H9 (cell line): ENCODE measurements around the gene DCC. TPM values are rescaled to one million over a fixed set of nuclear protein-coding genes. Genes with fewer than 3 reads are reported as not detected.

ENCODE experiments used
- DNase-seq: peaks from one replicate; pipeline ENCODE4 v3.0.0-alpha.2; 2017
- H2AFZ ChIP-seq: one replicate; pipeline ENCODE4 v1.6.1; 2013; ENCODE audit warnings: mild to moderate bottlenecking, low read length, control low read depth, moderate library complexity
- H2AK5ac ChIP-seq: 2 replicates; pipeline ENCODE4 v1.6.1; 2013; ENCODE audit warnings: low read length, control low read depth, mixed read lengths; ENCODE audit not compliant: insufficient read length
- H2BK120ac ChIP-seq: one replicate; pipeline ENCODE4 v1.6.1; 2013; ENCODE audit warnings: low read depth, mild to moderate bottlenecking, low read length, control low read depth, inconsistent platforms; ENCODE audit not compliant: poor library complexity, severe bottlenecking
- H2BK12ac ChIP-seq: 2 replicates; pipeline ENCODE4 v1.6.1; 2013; ENCODE audit warnings: low read length, control low read depth, mixed read lengths, low read depth; ENCODE audit not compliant: insufficient read length
- H2BK15ac ChIP-seq: 2 replicates; pipeline ENCODE4 v1.6.1; 2013; ENCODE audit warnings: low read depth, low read length, control low read depth
- H2BK20ac ChIP-seq: one replicate; pipeline ENCODE4 v1.6.1; 2013; ENCODE audit warnings: low read depth, mild to moderate bottlenecking, low read length, control low read depth, inconsistent platforms; ENCODE audit not compliant: poor library complexity, severe bottlenecking
- H2BK5ac ChIP-seq: 2 replicates; pipeline ENCODE4 v1.6.1; 2013; ENCODE audit warnings: low read length, control low read depth, mixed read lengths; ENCODE audit not compliant: insufficient read length
- H3K14ac ChIP-seq: 2 replicates; pipeline ENCODE4 v1.6.1; 2013; ENCODE audit warnings: low read length, control low read depth; ENCODE audit not compliant: insufficient read depth
- H3K18ac ChIP-seq: 2 replicates; pipeline ENCODE4 v1.6.1; 2013; ENCODE audit warnings: low read depth, mild to moderate bottlenecking, mixed read lengths, low read length, control low read depth; ENCODE audit not compliant: insufficient read length
- H3K23ac ChIP-seq: 2 replicates; pipeline ENCODE4 v1.6.1; 2013; ENCODE audit warnings: low read length, control low read depth, mixed read lengths, low read depth; ENCODE audit not compliant: insufficient read length
- H3K23me2 ChIP-seq: 2 replicates; pipeline ENCODE4 v1.6.1; 2013; ENCODE audit warnings: low read depth, mild to moderate bottlenecking, mixed read lengths, low read length, control low read depth; ENCODE audit not compliant: insufficient read length, poor library complexity, severe bottlenecking
- H3K27ac ChIP-seq: 2 replicates; pipeline ENCODE4 v1.5.1; 2013; ENCODE audit warnings: low read length, control low read depth, mixed read lengths, low read depth; ENCODE audit not compliant: insufficient read length
- H3K27me3 ChIP-seq: 2 replicates; pipeline ENCODE4 v1.6.1; 2013; ENCODE audit warnings: low read length, control low read depth, inconsistent platforms; ENCODE audit not compliant: insufficient read depth
- H3K4ac ChIP-seq: 2 replicates; pipeline ENCODE4 v1.6.1; 2013; ENCODE audit warnings: low read depth, mild to moderate bottlenecking, control low read depth, inconsistent platforms, low read length, moderate library complexity
- H3K4me1 ChIP-seq: 2 replicates; pipeline ENCODE4 v1.6.1; 2013; ENCODE audit warnings: low read length, control low read depth, inconsistent platforms; ENCODE audit not compliant: insufficient read depth
- H3K4me2 ChIP-seq: 2 replicates; pipeline ENCODE4 v1.6.1; 2013; ENCODE audit warnings: low read length, control low read depth, mixed read lengths; ENCODE audit not compliant: insufficient read length, insufficient read depth
- H3K56ac ChIP-seq: 2 replicates; pipeline ENCODE4 v1.6.1; 2013; ENCODE audit warnings: low read depth, mild to moderate bottlenecking, mixed read lengths, low read length, control low read depth; ENCODE audit not compliant: insufficient read length
- H3K79me1 ChIP-seq: 2 replicates; pipeline ENCODE4 v1.6.1; 2013; ENCODE audit warnings: low read depth, mild to moderate bottlenecking, moderate library complexity, low read length, control low read depth, inconsistent platforms; ENCODE audit not compliant: insufficient read depth, poor library complexity, severe bottlenecking
- H3K79me2 ChIP-seq: 2 replicates; pipeline ENCODE4 v1.6.1; 2013; ENCODE audit warnings: low read length, control low read depth, inconsistent platforms; ENCODE audit not compliant: insufficient read depth
- H3K9ac ChIP-seq: 2 replicates; pipeline ENCODE4 v1.6.1; 2013; ENCODE audit warnings: low read length, control low read depth, mixed read lengths; ENCODE audit not compliant: insufficient read length; ENCODE audit errors: extremely low read depth
- H3K9me3 ChIP-seq: one replicate; pipeline ENCODE4 v1.6.1; 2013; ENCODE audit warnings: low read depth, low read length, inconsistent platforms; ENCODE audit not compliant: control insufficient read depth
- H3T11ph ChIP-seq: one replicate; pipeline ENCODE4 v1.6.1; 2013; ENCODE audit warnings: mild to moderate bottlenecking, low read length, control low read depth, inconsistent platforms
- H4K20me1 ChIP-seq: one replicate; pipeline ENCODE4 v1.6.1; 2013; ENCODE audit not compliant: control insufficient read depth, insufficient read length, insufficient read depth
- H4K5ac ChIP-seq: 2 replicates; pipeline ENCODE4 v1.6.1; 2013; ENCODE audit warnings: low read depth, mild to moderate bottlenecking, mixed read lengths, low read length, control low read depth; ENCODE audit not compliant: insufficient read length
- H4K8ac ChIP-seq: replicated peaks from 2 replicates; pipeline ENCODE4 v1.6.1; 2013; ENCODE audit warnings: low read length, control low read depth, mixed read lengths, low read depth; ENCODE audit not compliant: insufficient read length
- H4K91ac ChIP-seq: 2 replicates; pipeline ENCODE4 v1.6.1; 2013; ENCODE audit warnings: low read depth, mild to moderate bottlenecking, moderate library complexity, mixed read lengths, low read length, control low read depth; ENCODE audit not compliant: insufficient read length
- H3K27ac Mint-ChIP-seq, 3 experiments: 2 replicates in 2 of 3; 3 replicates in 1 of 3; pipeline ENCODE4 v1.8.0; 2020 to 2021; ENCODE audit warnings: mixed read lengths in 3 of 3, mild to moderate bottlenecking in 1 of 3, moderate library complexity in 1 of 3
- H3K27me3 Mint-ChIP-seq: 2 replicates; pipeline ENCODE4 v1.8.0; 2021; ENCODE audit warnings: low read depth, mild to moderate bottlenecking, moderate library complexity, mixed read lengths
- H3K36me3 Mint-ChIP-seq, 3 experiments: 2 replicates in 2 of 3; 3 replicates in 1 of 3; pipeline ENCODE4 v1.8.0; 2020 to 2021; ENCODE audit warnings: low read depth in 3 of 3, mixed read lengths in 3 of 3; ENCODE audit not compliant: insufficient read depth in 1 of 3
- H3K4me1 Mint-ChIP-seq, 2 experiments: 2 replicates each; pipeline ENCODE4 v1.8.0; 2020; ENCODE audit warnings: mixed read lengths in 2 of 2
- H3K4me3 Mint-ChIP-seq, 2 experiments: 2 replicates in 1 of 2; 3 replicates in 1 of 2; pipeline ENCODE4 v1.8.0; 2020 to 2021; ENCODE audit warnings: mild to moderate bottlenecking in 2 of 2, mixed read lengths in 2 of 2, moderate library complexity in 1 of 2
- H3K9me3 Mint-ChIP-seq, 2 experiments: 2 replicates in 1 of 2; 3 replicates in 1 of 2; pipeline ENCODE4 v1.8.0; 2020; ENCODE audit warnings: mild to moderate bottlenecking in 2 of 2, mixed read lengths in 2 of 2, moderate library complexity in 1 of 2
- CTCF ChIP-seq: fragments of 200-600 bp; sonication (generic); conservative IDR thresholded peaks from 3 replicates; pipeline ENCODE4 v1.8.0; 2021; ENCODE audit warnings: antibody characterized with exemption, mild to moderate bottlenecking
- WGBS: extraction: QIAGEN DNeasy Blood & Tissue Kit; methylation state at CpG from one replicate; pipeline ENCODE4 v1.1.7; 2013; ENCODE audit warnings: missing lambda C conversion rate, low lambda C conversion rate, mixed read lengths; ENCODE audit not compliant: insufficient read length; ENCODE audit errors: extremely low coverage; 5-methylcytosine and 5-hydroxymethylcytosine counted together
- total RNA-seq: library from RNA; stranded (reverse); gene quantifications from 2 replicates; pipeline ENCODE4 v1.2.1, GENCODE V29; 2021

Gene DCC
- total RNA-seq, 1 experiment from 2014 or later: 0.35 TPM

- peak; percentile 41; the same call in 2 of the 3 replicates for TF ChIP-seq CTCF
These were observed 664.8 kb downstream of the DCC start for GRCh38 chr18:53004798-53005197.

More at GRCh38 chr18:53004798-53005197, 664.8 kb downstream of the DCC start:
- no peak overlapping the region for H2BK5ac ChIP-seq
- H3K23me2 ChIP-seq: no peaks in the 10 kb centered on the region
- H3K56ac ChIP-seq: no peak overlapping the region
- no peaks in the 10 kb centered on the region for H3K4me1 ChIP-seq
- H3K4me2 ChIP-seq: no peak overlapping the region
- Mint-ChIP-seq H3K4me1 (no peaks in the 10 kb centered on the region), H3K4me3 (no peak overlapping the region), H3K9me3 (no peaks in the 10 kb centered on the region), H3K27me3 (no peaks in the 10 kb centered on the region), H3K36me3 (no peaks in the 10 kb centered on the region), H3K27ac (no peak overlapping the region)
- H3K4ac ChIP-seq: no peak overlapping the region
- H3K9ac ChIP-seq: no peak overlapping the region
- H3K27ac ChIP-seq: no peak overlapping the region
- H2BK15ac ChIP-seq: no peak overlapping the region
- no peak overlapping the region for H3K23ac ChIP-seq
- no peaks in the 10 kb centered on the region for H3K9me3 ChIP-seq
- H2BK120ac ChIP-seq: no peak overlapping the region
- H4K5ac ChIP-seq: no peak overlapping the region
- H2BK20ac ChIP-seq: no peak overlapping the region
- no peak overlapping the region for H3K14ac ChIP-seq
- no peak for DNase-seq
- no peaks in the 10 kb centered on the region for H4K20me1 ChIP-seq
- no peaks in the 10 kb centered on the region for H3K27me3 ChIP-seq
- H2AFZ ChIP-seq: no peak overlapping the region
- H2AK5ac ChIP-seq: no peak overlapping the region
- H3K79me1 ChIP-seq: no peaks in the 10 kb centered on the region
- no peak overlapping the region for H4K91ac ChIP-seq
- no peak overlapping the region for H4K8ac ChIP-seq
- H3K79me2 ChIP-seq: no peaks in the 10 kb centered on the region
- no peak overlapping the region for H3K18ac ChIP-seq
- no peak overlapping the region for H2BK12ac ChIP-seq
- no CpG with 5 or more reads among the region's 1 CpG for WGBS
- no peak overlapping the region for H3T11ph ChIP-seq
